Mesendoderm (in vitro differentiated cells): ENCODE measurements around the gene WDCP.
A peak's percentile ranks its signal among the peaks of the same experiment; 100 is the strongest.

Source experiments
- DNase-seq: peaks from one replicate; pipeline ENCODE4 v3.0.0; 2013
- H2AK5ac ChIP-seq: 2 replicates; pipeline ENCODE4 v1.6.1; 2013; ENCODE audit warnings: low read length, inconsistent platforms
- H2BK120ac ChIP-seq: 2 replicates; pipeline ENCODE4 v1.6.1; 2013; ENCODE audit warnings: low read depth, mild to moderate bottlenecking, low read length, moderate library complexity, mixed read lengths
- H2BK15ac ChIP-seq: replicated peaks from 2 replicates; pipeline ENCODE4 v1.6.1; 2013; ENCODE audit warnings: low read depth, mild to moderate bottlenecking, moderate library complexity
- H2BK5ac ChIP-seq: 2 replicates; pipeline ENCODE4 v1.6.1; 2013; ENCODE audit warnings: low read length, inconsistent platforms
- H3K18ac ChIP-seq: 2 replicates; pipeline ENCODE4 v1.6.1; 2013; ENCODE audit warnings: mild to moderate bottlenecking, low read length, mixed read lengths
- H3K23ac ChIP-seq: one replicate; pipeline ENCODE4 v1.6.1; 2013; ENCODE audit warnings: low read length
- H3K27ac ChIP-seq: 2 replicates; pipeline ENCODE4 v1.5.1; 2013; ENCODE audit warnings: low read depth, mild to moderate bottlenecking, inconsistent platforms, low read length, moderate library complexity
- H3K27me3 ChIP-seq: 2 replicates; pipeline ENCODE4 v1.6.1; 2013; ENCODE audit warnings: low read length, control low read depth, mild to moderate bottlenecking, inconsistent platforms; ENCODE audit not compliant: insufficient read depth, poor library complexity
- H3K36me3 ChIP-seq: 2 replicates; pipeline ENCODE4 v1.6.1; 2013; ENCODE audit warnings: low read length, inconsistent platforms; ENCODE audit not compliant: control insufficient read depth, insufficient read depth
- H3K4ac ChIP-seq: one replicate; pipeline ENCODE4 v1.6.1; 2013; ENCODE audit warnings: low read depth, mild to moderate bottlenecking, low read length, moderate library complexity
- H3K4me1 ChIP-seq: 2 replicates; pipeline ENCODE4 v1.6.1; 2013; ENCODE audit warnings: low read depth, low read length, inconsistent platforms; ENCODE audit not compliant: control insufficient read depth
- H3K4me2 ChIP-seq: 2 replicates; pipeline ENCODE4 v1.6.1; 2013; ENCODE audit warnings: low read length
- H3K4me3 ChIP-seq: 2 replicates; pipeline ENCODE4 v1.5.1; 2013; ENCODE audit warnings: mild to moderate bottlenecking, low read length
- H3K56ac ChIP-seq: one replicate; pipeline ENCODE4 v1.6.1; 2013; ENCODE audit warnings: low read length
- H3K79me1 ChIP-seq: 2 replicates; pipeline ENCODE4 v1.6.1; 2013; ENCODE audit warnings: low read length, inconsistent platforms
- H3K79me2 ChIP-seq: 2 replicates; pipeline ENCODE4 v1.6.1; 2013; ENCODE audit warnings: mild to moderate bottlenecking, low read length; ENCODE audit not compliant: control insufficient read depth, insufficient read depth
- H3K9ac ChIP-seq: 2 replicates; pipeline ENCODE4 v1.6.1; 2013; ENCODE audit warnings: low read length, inconsistent platforms
- H4K5ac ChIP-seq: one replicate; pipeline ENCODE4 v1.6.1; 2013; ENCODE audit warnings: low read length
- H4K8ac ChIP-seq: one replicate; pipeline ENCODE4 v1.6.1; 2013; ENCODE audit warnings: low read depth, mild to moderate bottlenecking, control low read depth, low read length, moderate library complexity
- WGBS: extraction: QIAGEN DNeasy Blood & Tissue Kit; methylation state at CpG from one replicate; pipeline ENCODE4 v1.1.7; 2013; ENCODE audit warnings: low lambda C conversion rate, missing lambda C conversion rate; ENCODE audit not compliant: insufficient coverage; ENCODE audit errors: extremely low coverage; 5-methylcytosine and 5-hydroxymethylcytosine counted together

Gene WDCP

DNA sequence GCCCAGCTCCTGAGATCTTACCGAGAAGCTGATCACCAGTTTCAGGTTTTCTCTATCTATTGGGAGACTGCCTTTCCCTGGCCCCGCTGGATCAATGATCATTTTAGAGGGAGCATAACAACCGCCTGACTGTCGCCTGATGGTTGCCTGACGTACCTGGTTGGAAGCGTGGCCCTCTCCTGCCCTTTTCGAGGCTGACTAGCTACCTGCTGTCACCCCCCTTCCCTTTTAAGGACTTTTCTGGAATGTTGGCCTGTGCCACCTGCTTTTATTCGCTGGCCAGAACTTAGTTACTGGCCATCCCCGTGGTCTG, 37.9 kb downstream of the WDCP start:
- peak overlapping the region; percentile 69 for H3K9ac ChIP-seq
- no peaks in the 10 kb centered on the region for H3K79me2 ChIP-seq
- peak overlapping the region; percentile 37 for H3K23ac ChIP-seq
- peak overlapping the region; percentile 70 for H3K4me2 ChIP-seq
- H4K8ac ChIP-seq, result no peak overlapping the region
- peak overlapping the region; percentile 90 for H3K56ac ChIP-seq
- no peaks in the 10 kb centered on the region for H3K79me1 ChIP-seq
- H3K36me3 ChIP-seq, result no peaks in the 10 kb centered on the region
- WGBS, result no CpG with 5 or more reads among the region's 9 CpGs
- H3K4ac ChIP-seq, result no peak overlapping the region
- H2AK5ac ChIP-seq, result no peak overlapping the region
- H3K27ac ChIP-seq, result no peak overlapping the region
- H2BK5ac ChIP-seq, result no peak overlapping the region
- H2BK15ac ChIP-seq, result no peak overlapping the region
- H4K5ac ChIP-seq, result no peak overlapping the region
- no peak for DNase-seq
- no peak overlapping the region for H3K4me3 ChIP-seq
- H2BK120ac ChIP-seq, result no peak overlapping the region
- no peaks in the 10 kb centered on the region for H3K27me3 ChIP-seq
- H3K18ac ChIP-seq, result no peak overlapping the region
- no peaks in the 10 kb centered on the region for H3K4me1 ChIP-seq

DNA sequence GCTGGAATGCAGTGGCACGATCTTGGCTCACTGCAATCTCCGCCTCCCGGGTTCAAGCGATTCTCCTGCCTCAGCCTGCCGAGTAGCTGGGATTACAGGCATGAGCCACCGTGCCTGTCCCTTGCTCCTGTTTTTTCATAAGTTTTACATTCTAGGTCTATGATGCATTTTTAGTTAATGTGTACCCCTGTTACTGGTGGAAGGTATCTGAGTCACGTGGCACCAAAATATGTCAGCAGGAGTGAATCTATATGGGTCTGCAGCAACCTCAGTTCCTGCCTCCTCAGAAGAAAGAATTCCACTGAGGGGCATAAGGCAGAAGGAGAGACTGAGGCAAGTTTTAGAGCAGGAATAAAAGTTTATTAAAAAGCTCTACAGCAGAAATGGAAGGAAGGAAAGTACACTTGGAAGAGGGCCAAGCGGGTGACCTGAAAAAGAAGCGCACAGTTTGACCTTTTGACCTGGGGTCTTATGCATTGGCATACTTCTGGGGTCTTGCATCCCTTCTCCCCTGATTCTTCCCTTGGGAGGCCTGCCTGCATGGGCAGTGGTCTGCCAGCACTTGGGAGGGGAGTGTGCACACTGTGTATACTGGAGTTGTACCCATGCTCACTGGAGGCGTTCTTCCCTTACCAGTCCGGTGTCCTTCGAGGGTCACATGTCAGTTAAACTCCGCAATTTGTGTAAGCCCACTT, 38.4 kb downstream of the WDCP start:
- no peak overlapping the region for H3K4me2 ChIP-seq
- H4K8ac ChIP-seq, result no peak overlapping the region
- H2BK120ac ChIP-seq, result no peak overlapping the region
- H3K56ac ChIP-seq, result no peak overlapping the region
- no peak overlapping the region for H2BK5ac ChIP-seq
- no peak overlapping the region for H3K27ac ChIP-seq
- no peak for DNase-seq
- no CpG with 5 or more reads among the region's 13 CpGs for WGBS
- H3K4me3 ChIP-seq, result no peak overlapping the region
- no peaks in the 10 kb centered on the region for H3K4me1 ChIP-seq
- H2AK5ac ChIP-seq, result no peak overlapping the region
- no peak overlapping the region for H3K4ac ChIP-seq
- H3K9ac ChIP-seq, result no peak overlapping the region
- H3K27me3 ChIP-seq, result no peaks in the 10 kb centered on the region
- H3K18ac ChIP-seq, result no peak overlapping the region
- H3K79me2 ChIP-seq, result no peaks in the 10 kb centered on the region
- H3K23ac ChIP-seq, result no peak overlapping the region
- H3K36me3 ChIP-seq, result no peaks in the 10 kb centered on the region
- no peak overlapping the region for H2BK15ac ChIP-seq
- no peaks in the 10 kb centered on the region for H3K79me1 ChIP-seq
- H4K5ac ChIP-seq, result no peak overlapping the region

GRCh38 chr2:24007693-24008092, 39.5 kb downstream of the WDCP start:
- H3K79me2 ChIP-seq, result no peaks in the 10 kb centered on the region
- no peak overlapping the region for H2BK15ac ChIP-seq
- no peak overlapping the region for H3K23ac ChIP-seq
- no peak for DNase-seq
- H3K36me3 ChIP-seq, result no peaks in the 10 kb centered on the region
- no peak overlapping the region for H4K5ac ChIP-seq
- H4K8ac ChIP-seq, result no peak overlapping the region
- H3K4ac ChIP-seq, result no peak overlapping the region
- no peak overlapping the region for H3K9ac ChIP-seq
- H2BK5ac ChIP-seq, result no peak overlapping the region
- H3K56ac ChIP-seq, result no peak overlapping the region
- H2AK5ac ChIP-seq, result no peak overlapping the region
- no peaks in the 10 kb centered on the region for H3K4me1 ChIP-seq
- no peak overlapping the region for H3K4me3 ChIP-seq
- no peak overlapping the region for H3K27ac ChIP-seq
- H3K4me2 ChIP-seq, result no peak overlapping the region
- H3K27me3 ChIP-seq, result no peaks in the 10 kb centered on the region
- H3K79me1 ChIP-seq, result no peaks in the 10 kb centered on the region
- H2BK120ac ChIP-seq, result no peak overlapping the region
- no peak overlapping the region for H3K18ac ChIP-seq

- no peak overlapping the region for H4K8ac ChIP-seq
- no peak overlapping the region for H2BK5ac ChIP-seq
- no peak overlapping the region for H3K9ac ChIP-seq
- no CpG with 5 or more reads among the region's 1 CpG for WGBS
- H3K23ac ChIP-seq, result no peak overlapping the region
- no peaks in the 10 kb centered on the region for H3K79me2 ChIP-seq
- no peak overlapping the region for H3K27ac ChIP-seq
- H3K56ac ChIP-seq, result no peak overlapping the region
- no peak for DNase-seq
- no peak overlapping the region for H3K4ac ChIP-seq
- no peak overlapping the region for H4K5ac ChIP-seq
- H3K79me1 ChIP-seq, result no peaks in the 10 kb centered on the region
- no peak overlapping the region for H2BK15ac ChIP-seq
- no peaks in the 10 kb centered on the region for H3K36me3 ChIP-seq
- H3K27me3 ChIP-seq, result no peaks in the 10 kb centered on the region
- H3K4me1 ChIP-seq, result no peaks in the 10 kb centered on the region
- H3K18ac ChIP-seq, result no peak overlapping the region
- H3K4me3 ChIP-seq, result no peak overlapping the region
- H2AK5ac ChIP-seq, result no peak overlapping the region
- H3K4me2 ChIP-seq, result no peak overlapping the region
- H2BK120ac ChIP-seq, result no peak overlapping the region
Observed at GRCh38 chr2:23994567-23994966, 52.6 kb downstream of the WDCP start.

- Histone ChIP-seq H2BK15ac (no peak overlapping the region), H4K8ac (no peak overlapping the region), H4K5ac (no peak overlapping the region), H3K9ac (no peak overlapping the region), H3K79me2 (no peaks in the 10 kb centered on the region), H3K4me1 (no peaks in the 10 kb centered on the region), H2BK5ac (no peak overlapping the region), H3K79me1 (no peaks in the 10 kb centered on the region), H3K36me3 (no peaks in the 10 kb centered on the region), H3K4me2 (no peak overlapping the region), H2AK5ac (no peak overlapping the region), H3K27me3 (no peaks in the 10 kb centered on the region), H3K56ac (no peak overlapping the region), H3K18ac (no peak overlapping the region), H3K4me3 (no peak overlapping the region), H3K27ac (no peak overlapping the region), H3K23ac (no peak overlapping the region), H2BK120ac (no peak overlapping the region), H3K4ac (no peak overlapping the region)
- no peak for DNase-seq
- WGBS, result no CpG with 5 or more reads among the region's 8 CpGs
Observed at GRCh38 chr2:23993736-23994269, 53.4 kb downstream of the WDCP start.

GRCh38 chr2:23992931-23993330, 54.3 kb downstream of the WDCP start:
- DNase-seq, result no peak
- no peak overlapping the region for H3K18ac ChIP-seq

More at GRCh38 chr2:23992931-23993330, 54.3 kb downstream of the WDCP start:
- Histone ChIP-seq H3K4me1 (no peaks in the 10 kb centered on the region), H3K9ac (no peak overlapping the region), H2BK15ac (no peak overlapping the region), H2BK5ac (no peak overlapping the region), H3K79me2 (no peaks in the 10 kb centered on the region), H2AK5ac (no peak overlapping the region), H2BK120ac (no peak overlapping the region), H3K23ac (no peak overlapping the region), H3K36me3 (no peaks in the 10 kb centered on the region), H3K27me3 (no peaks in the 10 kb centered on the region), H3K56ac (no peak overlapping the region), H3K4me3 (no peak overlapping the region), H4K8ac (no peak overlapping the region), H3K79me1 (no peaks in the 10 kb centered on the region), H3K4me2 (no peak overlapping the region), H3K27ac (no peak overlapping the region), H4K5ac (no peak overlapping the region), H3K4ac (no peak overlapping the region)
- no CpG with 5 or more reads among the region's 1 CpG for WGBS
